GM12892 (cell line): ENCODE results near the gene KCNIP4.

Experiments
- POLR2A ChIP-seq: IDR thresholded peaks from 2 replicates; pipeline ENCODE4 v1.6.1; 2011; ENCODE audit warnings: low read depth, low read length, control low read depth
- TAF1 ChIP-seq: IDR thresholded peaks from 2 replicates; pipeline ENCODE4 v1.6.1; 2011; ENCODE audit warnings: low read depth, mild to moderate bottlenecking, control low read depth, low read length, borderline replicate concordance

DNA sequence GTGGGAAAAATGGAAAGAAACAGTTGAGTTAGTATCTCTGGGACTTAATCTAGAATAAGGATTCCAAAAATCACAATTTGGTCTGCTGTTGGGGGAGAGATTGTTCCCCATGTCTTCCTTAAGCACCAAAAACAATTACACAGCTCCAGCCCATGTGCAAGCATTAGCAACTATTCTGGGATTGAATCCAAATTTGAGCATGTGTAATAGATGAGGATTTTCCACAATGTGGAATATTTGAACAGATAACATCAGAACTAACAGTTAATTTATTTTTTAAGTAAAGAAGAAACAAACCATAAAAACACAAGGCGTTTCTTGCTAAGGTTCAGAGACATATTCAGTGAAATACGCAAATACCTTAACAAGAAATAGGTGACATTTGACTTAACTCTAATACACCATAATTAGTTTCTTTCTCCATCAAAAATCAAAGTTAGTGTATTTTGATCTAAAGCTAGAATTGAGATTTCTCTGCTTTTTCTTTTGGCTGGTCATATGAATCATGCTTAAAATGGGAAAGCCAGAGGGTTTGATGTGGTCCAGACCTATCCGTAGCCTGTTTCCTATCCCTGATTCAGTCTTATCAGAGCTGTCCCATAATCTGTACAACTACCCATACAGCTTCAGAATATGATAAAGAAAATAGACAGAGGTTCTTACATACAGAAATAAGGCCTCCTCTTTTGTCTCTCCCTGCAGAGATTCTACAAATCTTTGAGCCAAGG is 834.9 kb downstream of the KCNIP4 start:
- TF ChIP-seq TAF1 (no peak), POLR2A (no peak)
